GM21423 (cell line): ENCODE measurements around the gene VWA3B.
"Not testable (repeated sequence)": the region's sequence is repeated elsewhere in the genome, so short reads cannot be mapped to it uniquely, and the experiment has no call there.

ENCODE experiments used
- ATAC-seq: cut with Tn5 transposase; IDR thresholded peaks from one replicate; pipeline ENCODE4 v1.9.1; 2021; ENCODE audit warnings: mild to moderate bottlenecking, moderate library complexity; ENCODE audit not compliant: unreplicated experiment

Gene VWA3B

GRCh38 chr2:98086491-98087446, at the start of gene VWA3B:
TSS of gene VWA3B (plus strand) at chr2:98087167. CDS start at chr2:98093093, 5,926 bp downstream.
- ATAC-seq, result peak; percentile 78

GRCh38 chr2:98037206-98037605, 49.8 kb upstream of the VWA3B start:
- no peak for ATAC-seq

- ATAC-seq, result no peak
Measured at GRCh38 chr2:98037666-98038336, 49.2 kb upstream of the VWA3B start.

GRCh38 chr2:98039085-98039756, 47.7 kb upstream of the VWA3B start:
- no peak for ATAC-seq

- ATAC-seq, result no peak
Measured at GRCh38 chr2:98040331-98040939, 46.5 kb upstream of the VWA3B start.

- no peak for ATAC-seq
Measured at GRCh38 chr2:98043101-98043500, 43.9 kb upstream of the VWA3B start.

- not testable (repeated sequence) for ATAC-seq
Measured at GRCh38 chr2:98044730-98045129, 42.2 kb upstream of the VWA3B start.

- ATAC-seq, result no peak
Measured at GRCh38 chr2:98050070-98050469, 36.9 kb upstream of the VWA3B start.

GRCh38 chr2:98058191-98058975, 28.6 kb upstream of the VWA3B start:
- no peak for ATAC-seq

GRCh38 chr2:98060277-98060676, 26.7 kb upstream of the VWA3B start:
- ATAC-seq, result no peak

GRCh38 chr2:98063291-98063854, 23.6 kb upstream of the VWA3B start:
- ATAC-seq, result no peak

- no peak for ATAC-seq
Measured at GRCh38 chr2:98065808-98066207, 21.2 kb upstream of the VWA3B start.

- no peak for ATAC-seq
Measured at GRCh38 chr2:98067160-98067559, 19.8 kb upstream of the VWA3B start.

- ATAC-seq, result no peak
Measured at GRCh38 chr2:98070081-98070480, 16.9 kb upstream of the VWA3B start.

GRCh38 chr2:98072442-98072841, 14.5 kb upstream of the VWA3B start:
- no peak for ATAC-seq

- ATAC-seq, result no peak
Measured at GRCh38 chr2:98078701-98079100, 8.3 kb upstream of the VWA3B start.

- ATAC-seq, result no peak
Measured at GRCh38 chr2:98084151-98084868, 2.7 kb upstream of the VWA3B start.

- no peak for ATAC-seq
Measured at GRCh38 chr2:98084869-98085238, 2.1 kb upstream of the VWA3B start.

GRCh38 chr2:98085649-98086048, 1.3 kb upstream of the VWA3B start:
- no peak for ATAC-seq
